Measurements from ENCODE around the gene NLGN1. TPM values are rescaled to one million over a fixed set of nuclear protein-coding genes. Genes with fewer than 3 reads are reported as not detected.

Gene NLGN1
- total and polyA plus RNA-seq, 5 experiments from 2014 or later, result not detected

DNA sequence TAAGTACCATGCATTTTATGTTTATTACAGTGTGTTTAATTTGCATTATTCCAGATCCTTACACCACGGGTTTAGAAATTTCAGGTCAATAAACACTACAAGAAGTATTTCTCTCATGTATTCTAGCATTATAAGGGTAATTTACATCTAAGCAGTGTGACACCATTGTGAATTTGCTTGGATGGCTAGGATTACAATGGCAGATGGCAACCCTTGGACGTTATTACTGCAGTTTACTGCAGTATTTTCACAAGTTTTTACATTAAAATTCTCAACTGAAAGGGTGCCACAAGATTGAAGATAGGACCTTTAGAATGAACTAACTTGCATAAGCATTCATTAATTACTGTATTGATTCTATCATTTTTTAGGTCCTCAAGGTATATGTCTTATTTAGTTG, 538.8 kb downstream of the NLGN1 start:
- no peaks in the 10 kb centered on the region for H3K4me1 Mint-ChIP-seq
- DNase-seq (no peak), ATAC-seq (no peak)
- H3K27ac Mint-ChIP-seq, result no peak overlapping the region
- no peaks in the 10 kb centered on the region for H3K36me3 Mint-ChIP-seq
- POLR2A ChIA-PET, result no interaction called here
- H3K4me3 Mint-ChIP-seq, result no peak overlapping the region
- H3K9me3 Mint-ChIP-seq, result peaks cover 0 to 6% (median 0%) of the 10 kb centered on the region in 9 donors
- H3K27me3 Mint-ChIP-seq, result no peaks in the 10 kb centered on the region

DNA sequence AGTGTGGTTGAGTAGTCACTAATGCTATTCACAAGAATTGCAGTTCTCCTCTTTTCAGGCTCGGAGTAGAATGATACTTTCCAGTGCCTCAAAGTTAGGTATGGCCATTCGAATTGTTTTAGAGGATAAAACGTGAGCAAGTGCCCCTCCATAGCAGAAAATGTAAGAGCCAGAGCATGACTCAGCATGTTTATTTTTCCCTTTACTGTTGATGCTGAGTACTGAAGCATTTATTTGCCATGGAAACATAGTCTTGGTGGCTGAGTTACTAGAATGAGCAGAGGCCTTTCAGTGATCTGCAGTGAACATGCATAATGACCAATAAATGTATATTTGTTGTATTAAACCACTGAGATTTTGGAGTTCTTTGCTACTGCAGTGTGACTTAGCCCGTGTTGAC, 540.6 kb downstream of the NLGN1 start:
- Mint-ChIP-seq H3K36me3 (no peaks in the 10 kb centered on the region), H3K9me3 (peaks cover 0 to 2% (median 0%) of the 10 kb centered on the region in 9 donors), H3K4me1 (no peaks in the 10 kb centered on the region), H3K4me3 (no peak overlapping the region), H3K27ac (no peak overlapping the region), H3K27me3 (no peaks in the 10 kb centered on the region)
- ATAC-seq (no peak), DNase-seq (no peak)
- POLR2A ChIA-PET, result no interaction called here

DNA sequence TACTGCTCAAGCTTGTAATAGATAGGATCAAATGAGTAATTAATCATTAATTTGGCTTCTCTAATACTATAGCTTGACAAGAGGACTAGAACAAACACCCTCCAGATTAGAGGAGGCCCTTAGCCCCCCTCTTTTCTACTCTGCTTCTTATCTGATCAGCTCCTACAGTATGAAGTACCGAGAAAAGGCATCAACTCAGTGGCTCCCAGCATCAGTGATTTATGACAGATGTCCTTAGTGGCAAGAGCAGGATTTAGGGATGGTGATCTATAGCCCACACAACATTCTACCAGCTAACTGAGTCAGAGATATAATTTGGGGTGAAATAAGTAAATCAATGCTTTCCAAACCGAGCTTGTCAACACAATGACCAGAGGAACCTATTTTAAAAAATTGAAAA, 541.1 kb downstream of the NLGN1 start:
- ATAC-seq, result no peak
- POLR2A ChIA-PET, result no interaction called here

GRCh38 chr3:173939331-173939730, 541.8 kb downstream of the NLGN1 start:
- Mint-ChIP-seq H3K36me3 (no peaks in the 10 kb centered on the region), H3K27ac (no peak overlapping the region), H3K27me3 (no peaks in the 10 kb centered on the region), H3K4me3 (no peak overlapping the region), H3K4me1 (no peaks in the 10 kb centered on the region), H3K9me3 (peaks cover 0 to 1% (median 0%) of the 10 kb centered on the region in 9 donors)
- POLR2A ChIA-PET, result no interaction called here
- ATAC-seq (no peak), DNase-seq (no peak)

More for the DNA sequence above, 541.1 kb downstream of the NLGN1 start:
- Mint-ChIP-seq H3K4me1 (no peaks in the 10 kb centered on the region), H3K27ac (no peak overlapping the region), H3K27me3 (no peaks in the 10 kb centered on the region), H3K9me3 (peaks cover 0 to 1% (median 0%) of the 10 kb centered on the region in 9 donors), H3K36me3 (no peaks in the 10 kb centered on the region), H3K4me3 (no peak overlapping the region)
- DNase-seq, result no peak

DNA sequence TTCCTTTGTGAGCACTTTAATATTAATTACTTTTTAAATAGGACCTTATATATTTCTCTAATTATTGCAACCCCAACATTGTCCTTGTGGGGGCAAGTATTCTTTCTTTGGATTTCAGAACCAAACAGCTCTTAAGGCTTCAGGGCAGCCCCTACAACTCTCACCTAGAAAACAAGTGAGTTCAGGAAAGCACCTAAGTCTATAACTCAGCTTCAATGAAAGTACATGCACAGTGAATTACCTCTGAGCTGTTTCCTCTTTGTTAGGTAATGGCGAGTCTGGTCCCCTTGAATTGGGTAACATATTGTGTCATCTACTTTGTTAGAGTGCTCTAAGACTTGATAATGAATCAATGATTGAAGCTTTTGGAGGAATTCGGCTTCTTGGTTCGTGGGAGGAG, 545.7 kb downstream of the NLGN1 start:
- no peaks in the 10 kb centered on the region for H3K4me1 Mint-ChIP-seq
- no peak for ATAC-seq
- POLR2A ChIA-PET, result no interaction called here
- DNase-seq, result no peak
- no peaks in the 10 kb centered on the region for H3K27me3 Mint-ChIP-seq
- peaks cover 0 to 10% (median 0%) of the 10 kb centered on the region in 9 donors for H3K9me3 Mint-ChIP-seq
- H3K4me3 Mint-ChIP-seq, result no peak overlapping the region
- no peaks in the 10 kb centered on the region for H3K36me3 Mint-ChIP-seq
- no peak overlapping the region for H3K27ac Mint-ChIP-seq

- H3K4me3 Mint-ChIP-seq, result no peak overlapping the region
- DNase-seq (no peak), ATAC-seq (no peak)
- no peaks in the 10 kb centered on the region for H3K27me3 Mint-ChIP-seq
- H3K9me3 Mint-ChIP-seq, result peaks cover 0 to 10% (median 0%) of the 10 kb centered on the region in 9 donors
- H3K4me1 Mint-ChIP-seq, result no peaks in the 10 kb centered on the region
- H3K27ac Mint-ChIP-seq, result no peak overlapping the region
- POLR2A ChIA-PET, result no interaction called here
- H3K36me3 Mint-ChIP-seq, result no peaks in the 10 kb centered on the region
Observed at GRCh38 chr3:173945170-173945569, 547.6 kb downstream of the NLGN1 start.

DNA sequence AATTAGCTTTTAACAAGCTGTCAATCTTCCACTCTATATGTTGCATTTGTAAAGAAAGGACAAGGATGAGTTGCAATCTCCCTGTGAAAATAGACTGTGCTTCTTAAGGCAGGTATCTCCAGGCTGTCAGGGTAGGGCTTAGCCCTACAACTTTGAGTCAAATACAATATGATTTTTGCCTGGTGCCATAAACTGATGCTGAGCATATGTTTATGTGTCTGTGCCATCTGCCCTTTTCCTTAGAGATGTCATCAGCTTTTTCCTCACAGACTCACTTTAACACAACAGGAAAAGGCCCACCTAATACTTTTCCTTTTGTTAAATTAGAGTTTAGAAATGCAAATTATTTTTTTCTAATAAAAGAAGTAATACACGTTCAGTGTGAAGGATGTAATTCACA, 548.3 kb downstream of the NLGN1 start:
- DNase-seq (no peak), ATAC-seq (no peak)
- Mint-ChIP-seq H3K9me3 (peaks cover 0 to 10% (median 0%) of the 10 kb centered on the region in 9 donors), H3K27ac (no peak overlapping the region), H3K4me1 (no peaks in the 10 kb centered on the region), H3K4me3 (no peak overlapping the region), H3K27me3 (no peaks in the 10 kb centered on the region), H3K36me3 (no peaks in the 10 kb centered on the region)
- POLR2A ChIA-PET, result no interaction called here

DNA sequence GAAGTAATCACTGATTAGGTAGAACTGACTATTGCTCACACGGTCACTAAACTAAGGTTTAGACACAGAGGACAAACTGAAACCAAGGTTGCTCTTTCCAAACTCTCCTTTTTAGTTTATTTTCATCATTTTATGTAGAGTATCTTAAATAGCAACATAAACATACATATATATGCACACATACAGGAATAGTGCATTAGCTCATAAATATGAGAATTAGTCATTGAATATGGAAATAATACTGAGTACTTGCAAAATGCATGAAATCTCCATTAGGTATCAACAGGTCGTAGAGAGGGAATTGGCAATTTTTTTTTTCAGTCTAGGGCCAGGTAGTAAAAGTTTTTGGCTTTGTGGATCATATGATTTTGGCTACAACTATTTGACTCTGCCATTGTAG, 557.1 kb downstream of the NLGN1 start:
- no peak for DNase-seq
- ATAC-seq, result no peak
- Mint-ChIP-seq H3K4me3 (no peak overlapping the region), H3K27ac (no peak overlapping the region), H3K27me3 (no peaks in the 10 kb centered on the region), H3K4me1 (no peaks in the 10 kb centered on the region), H3K36me3 (no peaks in the 10 kb centered on the region), H3K9me3 (peaks cover 0 to 4% (median 0%) of the 10 kb centered on the region in 9 donors)
- POLR2A ChIA-PET, result no interaction called here

DNA sequence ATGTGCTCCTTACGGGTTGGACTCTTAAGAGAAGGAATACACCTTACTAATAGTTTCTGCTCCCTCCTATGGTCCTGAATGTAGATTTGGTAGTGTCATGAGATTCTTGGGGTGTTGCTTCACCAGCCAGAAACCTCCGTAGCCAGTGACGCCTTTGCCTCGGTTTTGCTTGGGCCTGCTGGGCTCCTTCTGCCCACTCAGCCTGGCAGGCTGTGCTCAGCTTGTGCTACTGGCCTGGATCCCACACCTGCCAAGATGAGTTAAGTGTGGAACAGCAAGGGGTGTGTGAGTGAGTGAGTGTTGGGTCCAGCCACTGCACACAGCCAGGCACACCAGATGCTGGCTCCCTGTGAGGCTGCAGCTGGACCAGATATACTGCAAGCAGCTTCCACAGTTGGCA, 560.1 kb downstream of the NLGN1 start:
- Mint-ChIP-seq H3K4me1 (no peaks in the 10 kb centered on the region), H3K4me3 (no peak overlapping the region), H3K9me3 (peaks cover 0 to 4% (median 0%) of the 10 kb centered on the region in 9 donors), H3K27ac (no peak overlapping the region), H3K27me3 (no peaks in the 10 kb centered on the region), H3K36me3 (no peaks in the 10 kb centered on the region)
- POLR2A ChIA-PET, result no interaction called here
- no peak for ATAC-seq
- no peak for DNase-seq

DNA sequence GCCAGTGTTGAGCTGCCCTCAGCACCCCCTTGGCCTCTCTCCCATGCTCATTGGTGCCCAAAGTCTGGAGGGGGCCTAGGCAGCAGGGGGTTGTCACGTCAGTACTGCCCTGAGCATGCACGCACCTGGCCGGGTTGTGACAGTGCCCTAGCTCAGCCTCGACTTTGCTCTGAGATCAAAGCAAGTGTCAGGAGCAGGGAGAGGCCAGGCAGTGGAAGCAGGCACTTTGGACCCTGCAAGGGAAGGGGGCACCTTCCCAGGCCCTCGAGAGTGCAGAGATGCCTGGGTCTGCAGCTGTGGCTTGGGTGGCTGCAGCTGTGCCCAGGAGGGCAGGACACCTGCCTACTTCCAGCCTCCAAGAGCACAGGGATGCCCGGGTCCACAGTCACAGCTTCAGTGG, 561.3 kb downstream of the NLGN1 start:
- POLR2A ChIA-PET, result no interaction called here
- H3K4me1 Mint-ChIP-seq, result no peaks in the 10 kb centered on the region
- no peak overlapping the region for H3K27ac Mint-ChIP-seq
- DNase-seq, result peak in 1 of 10 donors; percentile 24
- H3K4me3 Mint-ChIP-seq, result no peak overlapping the region
- H3K36me3 Mint-ChIP-seq, result no peaks in the 10 kb centered on the region
- H3K9me3 Mint-ChIP-seq, result peaks cover 0 to 5% (median 0%) of the 10 kb centered on the region in 9 donors
- ATAC-seq, result no peak
- H3K27me3 Mint-ChIP-seq, result no peaks in the 10 kb centered on the region

DNA sequence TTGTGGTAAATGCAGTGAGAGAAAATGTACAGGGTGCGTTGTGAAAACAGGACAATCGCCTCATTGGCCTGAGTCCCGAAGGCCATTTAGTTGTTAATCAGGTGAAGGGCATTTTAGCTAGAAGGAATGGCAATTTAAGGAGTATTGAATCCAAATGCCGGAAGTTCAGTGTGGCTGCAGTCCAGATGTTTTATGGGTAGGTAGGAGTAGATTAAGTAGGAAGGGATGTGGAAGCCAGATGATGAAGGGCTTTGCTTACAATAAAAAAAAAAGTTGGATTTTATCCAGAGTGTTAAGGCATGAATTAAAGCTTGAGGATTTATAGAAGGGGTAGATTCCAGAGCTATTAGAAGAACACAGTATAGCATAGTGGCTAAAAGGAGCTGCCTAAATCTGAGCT, 572.7 kb downstream of the NLGN1 start:
- POLR2A ChIA-PET, result no interaction called here
- peaks cover 0 to 2% (median 0%) of the 10 kb centered on the region in 5 donors for H3K27me3 Mint-ChIP-seq

DNA sequence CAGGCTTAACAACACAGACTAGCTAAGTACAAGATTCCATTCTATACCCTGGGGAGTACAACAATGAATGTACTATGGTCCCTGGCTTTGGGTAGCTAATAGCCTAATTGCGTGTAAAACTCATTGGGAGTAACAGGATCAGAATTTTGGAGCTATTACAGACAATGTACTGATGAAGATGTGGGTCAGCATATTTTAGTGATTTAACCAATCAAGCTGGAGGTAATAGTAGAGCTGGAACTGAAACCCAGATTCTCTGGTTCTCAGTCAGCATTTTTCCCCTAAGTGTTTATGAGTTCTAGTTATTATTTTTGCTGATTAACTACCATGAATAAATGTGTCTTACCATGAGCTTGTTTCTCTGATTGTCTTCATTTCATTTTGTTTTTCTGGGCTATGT, 578.7 kb downstream of the NLGN1 start:
- no peaks in the 10 kb centered on the region for H3K36me3 Mint-ChIP-seq
- no peak for ATAC-seq
- H3K27me3 Mint-ChIP-seq, result no peaks in the 10 kb centered on the region
- H3K27ac Mint-ChIP-seq, result no peak overlapping the region
- H3K9me3 Mint-ChIP-seq, result peaks cover 0 to 9% (median 0%) of the 10 kb centered on the region in 9 donors
- POLR2A ChIA-PET, result no interaction called here
- no peaks in the 10 kb centered on the region for H3K4me1 Mint-ChIP-seq
- no peak overlapping the region for H3K4me3 Mint-ChIP-seq
- no peak for DNase-seq

More for the DNA sequence above, 572.7 kb downstream of the NLGN1 start:
- no peak overlapping the region for H3K27ac Mint-ChIP-seq
- no peaks in the 10 kb centered on the region for H3K36me3 Mint-ChIP-seq
- H3K9me3 Mint-ChIP-seq, result peaks cover 0 to 15% (median 0%) of the 10 kb centered on the region in 9 donors
- ATAC-seq (no peak), DNase-seq (no peak)
- H3K4me1 Mint-ChIP-seq, result no peaks in the 10 kb centered on the region
- H3K4me3 Mint-ChIP-seq, result no peak overlapping the region

GRCh38 chr3:173977747-173978146, 580.2 kb downstream of the NLGN1 start:
- POLR2A ChIA-PET, result no interaction called here
- Mint-ChIP-seq H3K9me3 (peaks cover 0 to 8% (median 0%) of the 10 kb centered on the region in 9 donors), H3K4me1 (no peaks in the 10 kb centered on the region), H3K27me3 (no peaks in the 10 kb centered on the region), H3K36me3 (no peaks in the 10 kb centered on the region), H3K27ac (no peak overlapping the region), H3K4me3 (no peak overlapping the region)
- ATAC-seq (no peak), DNase-seq (no peak)

- no peak overlapping the region for H3K27ac Mint-ChIP-seq
- DNase-seq, result no peak
- H3K27me3 Mint-ChIP-seq, result no peaks in the 10 kb centered on the region
- no peak for ATAC-seq
- no peaks in the 10 kb centered on the region for H3K4me1 Mint-ChIP-seq
- H3K4me3 Mint-ChIP-seq, result no peak overlapping the region
- POLR2A ChIA-PET, result no interaction called here
- peaks cover 0 to 7% (median 0%) of the 10 kb centered on the region in 9 donors for H3K9me3 Mint-ChIP-seq
- H3K36me3 Mint-ChIP-seq, result no peaks in the 10 kb centered on the region
Observed at GRCh38 chr3:173983343-173983742, 585.8 kb downstream of the NLGN1 start.

Measured in naive thymus-derived CD8-positive, alpha-beta T cell (primary cell).